Neural cell (in vitro differentiated cells): ENCODE measurements around the gene ZAP70. TPM values are rescaled to one million over a fixed set of nuclear protein-coding genes. Genes with fewer than 3 reads are reported as not detected.

Experiments used
- H2AFZ ChIP-seq: fragments of 200-600, 300-800 bp; sonication (generic), shearing (Covaris generic); 2 replicates; pipeline ENCODE4 v1.6.0; 2014; ENCODE audit warnings: low read depth, mild to moderate bottlenecking, antibody characterized with exemption, low read length, moderate library complexity
- H3F3A ChIP-seq: fragments of 200-600 bp; shearing (Covaris generic); 2 replicates; pipeline ENCODE4 v1.6.1; 2016; ENCODE audit warnings: mild to moderate bottlenecking, moderate library complexity, mixed read lengths, antibody characterized with exemption, low read length; ENCODE audit not compliant: insufficient read depth, poor library complexity, severe bottlenecking
- H3K27ac ChIP-seq: fragments of 200-600, 300-800 bp; sonication (generic), shearing (Covaris generic); 2 replicates; pipeline ENCODE4 v1.5.1; 2014; ENCODE audit warnings: mild to moderate bottlenecking, low read length, moderate library complexity
- H3K27me3 ChIP-seq: fragments of 300-800, 200-600 bp; sonication (generic), shearing (Covaris generic); 2 replicates; pipeline ENCODE4 v1.6.0; 2014; ENCODE audit warnings: mild to moderate bottlenecking, low read depth, low read length, moderate library complexity; ENCODE audit not compliant: insufficient read depth
- H3K36me3 ChIP-seq: fragments of 300-800, 200-600 bp; sonication (generic), shearing (Covaris generic); 2 replicates; pipeline ENCODE4 v1.5.1; 2014; ENCODE audit warnings: mild to moderate bottlenecking, antibody characterized with exemption, low read length, moderate library complexity; ENCODE audit not compliant: insufficient read depth
- H3K4me2 ChIP-seq: fragments of 300-800, 200-600 bp; sonication (generic), shearing (Covaris generic); 2 replicates; pipeline ENCODE4 v1.6.0; 2014; ENCODE audit warnings: mild to moderate bottlenecking, low read length
- H3K4me3 ChIP-seq: fragments of 300-800, 200-600 bp; sonication (generic), shearing (Covaris generic); 2 replicates; pipeline ENCODE4 v1.5.1; 2014; ENCODE audit warnings: mild to moderate bottlenecking, low read length, moderate library complexity
- H3K79me2 ChIP-seq: fragments of 200-600 bp; shearing (Covaris generic); replicated peaks from 2 replicates; pipeline ENCODE4 v1.6.0; 2014; ENCODE audit warnings: mild to moderate bottlenecking, low read length, moderate library complexity; ENCODE audit not compliant: insufficient read depth
- H3K9ac ChIP-seq: fragments of 300-800, 200-600 bp; sonication (generic), shearing (Covaris generic); 2 replicates; pipeline ENCODE4 v1.6.1; 2016; ENCODE audit warnings: mild to moderate bottlenecking, low read length, mixed read lengths
- H3K9me2 ChIP-seq: fragments of 200-600 bp; shearing (Covaris generic); 2 replicates; pipeline ENCODE4 v1.6.1; 2016; ENCODE audit warnings: mild to moderate bottlenecking, low read length, mixed read lengths; ENCODE audit not compliant: insufficient read depth
- H3K9me3 ChIP-seq: fragments of 200-600, 300-800 bp; sonication (generic), shearing (Covaris generic); 2 replicates; pipeline ENCODE4 v1.6.1; 2016; ENCODE audit warnings: mild to moderate bottlenecking, mixed run types, low read length, moderate library complexity, mixed read lengths
- H4K20me1 ChIP-seq: fragments of 200-600 bp; shearing (Covaris generic); 2 replicates; pipeline ENCODE4 v1.6.1; 2016; ENCODE audit warnings: mild to moderate bottlenecking, mixed run types; ENCODE audit not compliant: insufficient read depth
- CTCF ChIP-seq: fragments of 450-650 bp; IDR thresholded peaks from 2 replicates; pipeline ENCODE4 v1.5.1; 2014; ENCODE audit warnings: antibody characterized with exemption, mild to moderate bottlenecking, moderate library complexity; ENCODE audit not compliant: poor library complexity, severe bottlenecking
- EP300 ChIP-seq: fragments of 450-650 bp; conservative IDR thresholded peaks from 2 replicates; pipeline ENCODE4 v1.6.1; 2014; ENCODE audit warnings: antibody characterized with exemption, mild to moderate bottlenecking, moderate library complexity; ENCODE audit not compliant: poor library complexity, severe bottlenecking
- EZH2 ChIP-seq: fragments of 200-600, 300-800 bp; shearing (Covaris generic), sonication (generic); IDR thresholded peaks from 2 replicates; pipeline ENCODE4 v1.6.1; 2014; ENCODE audit warnings: antibody characterized with exemption, low read length, borderline replicate concordance, mild to moderate bottlenecking; ENCODE audit not compliant: insufficient read depth, poor library complexity, severe bottlenecking
- MXI1 ChIP-seq: fragments of 450-650 bp; conservative IDR thresholded peaks from 2 replicates; pipeline ENCODE4 v1.6.1; 2014; ENCODE audit warnings: antibody characterized with exemption, mild to moderate bottlenecking; ENCODE audit not compliant: poor library complexity, severe bottlenecking
- POLR2AphosphoS5 ChIP-seq: IDR thresholded peaks from 2 replicates; pipeline ENCODE4 v1.6.1; 2012
- RAD21 ChIP-seq: fragments of 450-650 bp; conservative IDR thresholded peaks from 2 replicates; pipeline ENCODE4 v1.6.1; 2014; ENCODE audit warnings: antibody characterized with exemption, mild to moderate bottlenecking, moderate library complexity
- REST ChIP-seq: IDR thresholded peaks from 2 replicates; pipeline ENCODE4 v1.6.1; 2012; ENCODE audit warnings: borderline replicate concordance
- SMC3 ChIP-seq: fragments of 450-650 bp; conservative IDR thresholded peaks from 2 replicates; pipeline ENCODE4 v1.6.1; 2014; ENCODE audit warnings: antibody characterized with exemption, mild to moderate bottlenecking, moderate library complexity; ENCODE audit not compliant: poor library complexity
- TAF1 ChIP-seq: IDR thresholded peaks from 2 replicates; pipeline ENCODE4 v1.6.1; 2012; ENCODE audit warnings: low read depth
- polyA plus RNA-seq: library from polyadenylated mRNA; depleted of rRNA; stranded (reverse); fragments of >200 nt; gene quantifications from 2 replicates; pipeline ENCODE4 v1.2.3, GENCODE V29; 2014

ZAP70 gene
- polyA plus RNA-seq, 1 donor from 2014 or later, result 0.59 TPM

GRCh38 chr2:97724073-97724410, 10.7 kb downstream of the ZAP70 start:
- Histone ChIP-seq H3K4me2 (no peak overlapping the region), H3K9me2 (no peaks in the 10 kb centered on the region), H3K36me3 (no peaks in the 10 kb centered on the region), H3K27me3 (no peaks in the 10 kb centered on the region), H3K9me3 (no peaks in the 10 kb centered on the region), H4K20me1 (no peaks in the 10 kb centered on the region), H3K9ac (no peak overlapping the region), H3K27ac (no peak overlapping the region), H3K4me3 (no peak overlapping the region), H2AFZ (no peak overlapping the region), H3K79me2 (no peaks in the 10 kb centered on the region), H3F3A (no peaks in the 10 kb centered on the region)
- no peak for TF ChIP-seq POLR2AphosphoS5
- no peak for TF ChIP-seq REST
- TF ChIP-seq SMC3, result no peak
- TF ChIP-seq EZH2, result no peak
- no peak for TF ChIP-seq MXI1
- no peak for TF ChIP-seq CTCF
- TF ChIP-seq TAF1, result no peak
- TF ChIP-seq RAD21, result no peak
- no peak for TF ChIP-seq EP300

GRCh38 chr2:97724501-97724900, 11.1 kb downstream of the ZAP70 start:
- Histone ChIP-seq H2AFZ (no peak overlapping the region), H3K9me3 (no peaks in the 10 kb centered on the region), H3K4me2 (no peak overlapping the region), H3K4me3 (no peak overlapping the region), H3F3A (no peaks in the 10 kb centered on the region), H3K27ac (no peak overlapping the region), H4K20me1 (no peaks in the 10 kb centered on the region), H3K36me3 (no peaks in the 10 kb centered on the region), H3K9ac (no peak overlapping the region), H3K9me2 (no peaks in the 10 kb centered on the region), H3K79me2 (no peaks in the 10 kb centered on the region), H3K27me3 (no peaks in the 10 kb centered on the region)
- TF ChIP-seq SMC3 (no peak), POLR2AphosphoS5 (no peak), EZH2 (no peak), EP300 (no peak), TAF1 (no peak), MXI1 (no peak), REST (no peak), RAD21 (no peak), CTCF (no peak)
